GM12878 (cell line): ENCODE results near the gene AOPEP.

Experiments used
- BACH1 ChIP-seq: fragments of 450-650 bp; IDR thresholded peaks from 2 replicates; pipeline ENCODE4 v1.6.1; 2017; ENCODE audit warnings: mild to moderate bottlenecking, borderline replicate concordance
- CHD1 ChIP-seq: IDR thresholded peaks from 2 replicates; pipeline ENCODE4 v1.6.1; 2012; ENCODE audit warnings: low read depth, low read length, improper control_type of control experiment
- CTCF ChIP-seq, 3 experiments: IDR thresholded peaks in 2 of 3; conservative IDR thresholded peaks in 1 of 3; 2 replicates each; pipeline ENCODE4 v1.5.1; 2011; ENCODE audit warnings: low read depth in 3 of 3, low read length in 3 of 3, mild to moderate bottlenecking in 3 of 3, control low read depth in 2 of 3, moderate library complexity in 2 of 3, inconsistent platforms in 1 of 3, mixed read lengths in 1 of 3; ENCODE audit not compliant: control insufficient read depth in 2 of 3, insufficient read depth in 1 of 3; ENCODE audit errors: extremely low read depth in 1 of 3
- EGR1 ChIP-seq, 2 experiments: IDR thresholded peaks; 1 replicate in 1 of 2; 2 replicates in 1 of 2; pipeline ENCODE4 v1.6.1; 2011 to 2012; ENCODE audit warnings: low read depth in 2 of 2, low read length in 2 of 2, borderline replicate concordance in 1 of 2, mild to moderate bottlenecking in 1 of 2, moderate library complexity in 1 of 2
- POLR2A ChIP-seq: IDR thresholded peaks from 2 replicates; pipeline ENCODE4 v1.6.1; 2011; ENCODE audit warnings: low read depth, mild to moderate bottlenecking, low read length
- SIN3A ChIP-seq: IDR thresholded peaks from 2 replicates; pipeline ENCODE4 v1.6.1; 2012; ENCODE audit warnings: low read depth, low read length, improper control_type of control experiment
- SMC3 ChIP-seq: IDR thresholded peaks from 2 replicates; pipeline ENCODE4 v1.6.1; 2011; ENCODE audit warnings: low read length, improper control_type of control experiment, borderline replicate concordance
- YY1 ChIP-seq: IDR thresholded peaks from 2 replicates; pipeline ENCODE4 v1.6.1; 2011; ENCODE audit warnings: low read depth, mild to moderate bottlenecking, low read length
- TF ChIP-seq, protein P1 (sequence below): IDR thresholded peaks from 2 replicates; pipeline ENCODE4 v1.6.1; 2011; ENCODE audit warnings: borderline replicate concordance, low read depth, mild to moderate bottlenecking, moderate library complexity, low read length; ENCODE audit not compliant: insufficient read depth, poor library complexity, severe bottlenecking

GRCh38 chr9:94909965-94910730 lies 183.6 kb downstream of the AOPEP start:
- TF ChIP-seq CTCF (IDR thresholded peaks at IDR 0.05 in 2 of 3, conservative IDR thresholded peaks at IDR 0.05 in 1 of 3; ENCODE audit: control insufficient read depth in 2 of 3, extremely low read depth in 1 of 3, insufficient read depth in 1 of 3, low read depth in 3 of 3, low read length in 3 of 3) (no peak), CHD1 (no peak), YY1 (no peak), POLR2A (no peak), BACH1 (no peak), SIN3A (no peak), EGR1 (IDR thresholded peaks at IDR 0.05; ENCODE audit: borderline replicate concordance in 1 of 2, low read depth in 2 of 2, low read length in 2 of 2) (no peak), SMC3 (no peak)
- TF ChIP-seq, protein P1, sequence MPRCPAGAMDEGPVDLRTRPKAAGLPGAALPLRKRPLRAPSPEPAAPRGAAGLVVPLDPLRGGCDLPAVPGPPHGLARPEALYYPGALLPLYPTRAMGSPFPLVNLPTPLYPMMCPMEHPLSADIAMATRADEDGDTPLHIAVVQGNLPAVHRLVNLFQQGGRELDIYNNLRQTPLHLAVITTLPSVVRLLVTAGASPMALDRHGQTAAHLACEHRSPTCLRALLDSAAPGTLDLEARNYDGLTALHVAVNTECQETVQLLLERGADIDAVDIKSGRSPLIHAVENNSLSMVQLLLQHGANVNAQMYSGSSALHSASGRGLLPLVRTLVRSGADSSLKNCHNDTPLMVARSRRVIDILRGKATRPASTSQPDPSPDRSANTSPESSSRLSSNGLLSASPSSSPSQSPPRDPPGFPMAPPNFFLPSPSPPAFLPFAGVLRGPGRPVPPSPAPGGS = no peak
